ENCODE data around the gene ABTB2.

Gene ABTB2

DNA sequence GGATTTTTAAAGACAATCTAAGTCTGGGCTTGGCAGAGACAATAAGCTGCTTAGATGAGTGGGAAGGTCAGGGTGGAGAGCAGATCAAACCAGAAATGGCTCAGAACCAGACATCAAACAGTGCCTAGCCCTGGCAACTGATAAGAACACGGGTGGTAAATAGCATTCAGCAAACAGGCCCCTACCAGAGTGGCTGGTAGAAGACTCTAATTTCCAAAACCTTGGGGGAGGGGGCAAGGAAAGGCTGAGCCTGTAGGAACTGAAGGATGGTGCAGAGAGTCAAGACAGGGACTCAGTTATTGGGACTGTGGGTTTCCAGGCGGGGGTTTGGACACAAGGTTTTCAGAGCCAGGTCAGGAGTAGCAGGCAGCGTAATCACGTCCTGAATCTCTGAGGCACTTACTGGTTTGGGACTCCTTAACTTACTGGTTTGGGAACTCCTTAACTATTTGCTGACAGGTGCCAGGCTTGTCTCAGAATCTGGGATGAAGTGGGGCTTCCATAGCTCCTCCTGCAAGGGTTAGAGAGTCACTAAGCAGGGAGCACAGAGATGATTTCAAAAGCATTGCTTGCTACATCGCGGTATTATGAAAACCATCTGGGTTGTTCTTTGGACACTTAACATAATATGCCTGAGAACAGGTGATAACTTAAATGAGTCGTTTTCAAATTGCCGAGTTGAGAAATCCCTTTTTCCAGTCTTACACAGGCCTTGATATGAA, 5.7 kb upstream of the ABTB2 start:
- no peak for DNase-seq

DNA sequence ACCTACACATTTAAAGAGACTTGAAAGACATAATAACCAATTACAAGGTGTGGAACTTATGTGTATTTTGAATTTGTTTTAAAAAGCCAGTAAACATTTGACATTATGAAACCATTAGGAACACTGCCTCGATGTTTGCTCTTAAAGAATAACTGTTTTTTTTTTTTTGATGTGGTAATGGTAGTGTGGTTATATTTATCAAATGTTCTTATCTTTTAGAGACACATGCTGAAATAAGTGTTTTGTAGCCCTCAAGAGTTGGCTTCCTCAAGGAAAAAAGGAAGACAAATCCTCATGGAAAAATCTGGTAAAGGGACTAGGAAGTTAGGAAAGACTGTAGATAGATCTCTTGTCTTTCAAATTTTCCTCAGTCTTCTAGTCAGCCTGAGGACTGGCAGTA, 2.2 kb upstream of the ABTB2 start:
- DNase-seq: no peak

- DNase-seq: no peak
These were observed 1.7 kb upstream of the ABTB2 start for GRCh38 chr11:34359548-34359891.

DNA sequence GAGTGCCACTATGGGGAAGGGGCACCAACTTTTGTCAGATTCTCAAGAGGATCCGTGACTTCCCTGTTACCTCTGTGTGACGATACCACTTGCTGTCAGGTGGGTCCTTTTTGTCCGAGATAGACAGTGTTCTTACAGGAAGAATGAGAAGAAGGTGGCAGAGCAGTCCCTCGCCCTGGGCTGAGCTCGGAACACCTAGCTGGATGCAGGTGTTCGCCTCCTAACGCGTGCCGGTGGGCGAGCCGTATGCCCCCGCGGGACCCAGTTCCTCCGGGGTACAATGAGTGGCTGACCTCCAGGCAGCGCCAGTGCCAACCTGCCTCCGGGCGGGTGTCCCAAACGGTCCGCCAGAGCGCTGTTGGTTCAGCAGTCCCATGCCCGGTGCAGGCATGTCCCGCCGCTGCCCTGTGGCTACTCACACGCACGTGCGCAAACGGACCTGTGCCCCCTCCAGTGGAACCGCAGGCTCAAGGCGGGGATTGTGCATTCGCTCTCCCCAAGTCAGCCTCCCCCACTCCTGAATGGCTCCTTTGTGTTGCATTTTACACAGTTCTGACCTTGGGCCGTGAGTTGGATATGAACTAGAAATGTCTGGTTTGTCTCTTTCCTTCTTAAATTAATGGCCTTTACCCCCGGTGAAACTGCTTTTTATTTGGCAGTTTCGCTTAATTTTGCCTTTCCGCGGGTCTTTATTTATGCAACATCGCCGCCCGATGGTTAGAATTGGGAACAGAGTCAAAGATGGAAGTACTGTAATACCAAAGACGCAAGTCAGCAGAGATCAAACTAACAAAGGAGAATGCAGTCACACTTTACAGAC, 1.1 kb upstream of the ABTB2 start:
- DNase-seq: peak in 47 of 56 donors; percentile 19 to 87 (median 61)

- peak in 21 of 56 donors; percentile 12 to 73 (median 50) for DNase-seq
These were observed 483 bp upstream of the ABTB2 start for GRCh38 chr11:34358258-34358727.

DNA sequence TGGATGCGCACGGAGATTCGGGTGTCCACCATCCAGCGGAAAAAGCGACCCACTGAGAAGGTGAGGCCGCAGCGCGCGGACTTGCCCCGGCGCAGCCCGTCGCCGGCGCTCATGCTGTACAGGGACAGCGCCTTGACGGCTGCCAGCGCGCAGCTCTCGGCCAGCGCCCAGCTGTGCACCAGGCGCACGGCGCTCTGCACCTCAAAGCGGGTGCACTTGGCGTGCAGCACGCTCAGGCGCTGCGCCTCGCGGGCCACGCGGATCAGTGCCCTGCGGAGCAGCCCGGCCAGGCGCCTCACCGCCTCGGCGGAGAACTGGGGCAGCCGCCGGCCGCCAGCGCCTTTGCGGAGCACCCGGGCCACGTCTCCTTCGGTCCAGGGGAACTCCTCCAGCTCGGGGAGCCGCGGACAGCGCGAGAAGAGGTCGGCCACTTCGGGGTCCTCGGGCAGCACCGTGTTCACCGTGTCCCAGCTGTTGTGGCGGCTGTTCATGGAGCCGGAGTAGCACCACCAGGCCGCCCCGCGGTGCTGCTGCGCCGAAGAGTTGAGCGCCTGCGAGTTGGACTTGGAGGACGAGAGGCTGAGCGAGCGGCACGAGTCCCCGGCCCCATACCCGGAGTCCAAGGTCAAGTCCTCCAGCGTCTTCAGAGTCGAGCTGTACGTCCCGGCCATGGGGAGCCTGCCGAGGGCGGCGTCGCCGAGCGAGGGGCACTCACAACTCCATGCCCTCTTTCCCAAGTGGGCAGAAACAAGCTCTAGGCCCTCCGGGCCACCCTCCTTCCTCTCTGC, 703 bp downstream of the ABTB2 start:
- peak in 24 of 56 donors; percentile 13 to 67 (median 42) for DNase-seq

DNA sequence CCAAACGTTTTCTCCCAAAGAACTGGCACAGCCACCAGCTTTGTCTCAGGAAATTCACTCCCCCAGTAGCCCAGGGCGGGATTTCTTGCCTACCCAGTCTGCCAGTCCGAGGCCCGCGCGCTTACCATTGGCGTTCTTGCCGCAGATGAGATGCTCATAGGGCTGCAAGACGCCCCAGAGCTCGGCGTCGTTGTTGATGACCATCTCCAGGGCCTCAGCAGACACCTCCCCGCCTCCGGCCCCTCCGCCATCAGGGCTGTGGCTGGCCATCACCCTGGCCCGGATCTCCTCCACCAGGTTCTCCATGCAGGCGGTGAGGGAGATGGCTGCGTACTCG, 1.3 kb downstream of the ABTB2 start:
- peak in 16 of 56 donors; percentile 5 to 49 (median 34) for DNase-seq

GRCh38 chr11:34356130-34356529, 1.7 kb downstream of the ABTB2 start:
- no peak for DNase-seq

DNA sequence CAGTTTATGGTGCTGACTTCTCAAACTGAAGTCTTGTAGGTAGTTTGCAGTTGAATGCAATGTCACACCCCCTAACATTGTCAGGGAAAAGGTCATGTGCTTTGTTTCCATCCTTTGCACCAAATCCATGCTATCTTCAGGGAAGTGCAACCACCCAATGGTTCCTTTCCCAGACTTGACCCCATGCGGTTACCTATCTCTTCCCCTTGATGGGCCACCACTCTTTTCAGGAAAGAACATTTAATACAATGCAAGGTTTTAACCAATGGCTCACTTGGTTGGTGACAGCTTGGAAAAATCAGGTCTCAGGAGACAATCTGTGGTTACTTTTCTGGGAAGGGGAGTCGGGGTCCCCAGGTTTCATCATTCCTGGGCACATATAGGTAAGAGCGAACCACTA, 2.1 kb downstream of the ABTB2 start:
- no peak for DNase-seq

- no peak for DNase-seq
These were observed 3.0 kb downstream of the ABTB2 start for GRCh38 chr11:34354782-34355181.

GRCh38 chr11:34353881-34354280, 3.9 kb downstream of the ABTB2 start:
- DNase-seq: no peak

DNA sequence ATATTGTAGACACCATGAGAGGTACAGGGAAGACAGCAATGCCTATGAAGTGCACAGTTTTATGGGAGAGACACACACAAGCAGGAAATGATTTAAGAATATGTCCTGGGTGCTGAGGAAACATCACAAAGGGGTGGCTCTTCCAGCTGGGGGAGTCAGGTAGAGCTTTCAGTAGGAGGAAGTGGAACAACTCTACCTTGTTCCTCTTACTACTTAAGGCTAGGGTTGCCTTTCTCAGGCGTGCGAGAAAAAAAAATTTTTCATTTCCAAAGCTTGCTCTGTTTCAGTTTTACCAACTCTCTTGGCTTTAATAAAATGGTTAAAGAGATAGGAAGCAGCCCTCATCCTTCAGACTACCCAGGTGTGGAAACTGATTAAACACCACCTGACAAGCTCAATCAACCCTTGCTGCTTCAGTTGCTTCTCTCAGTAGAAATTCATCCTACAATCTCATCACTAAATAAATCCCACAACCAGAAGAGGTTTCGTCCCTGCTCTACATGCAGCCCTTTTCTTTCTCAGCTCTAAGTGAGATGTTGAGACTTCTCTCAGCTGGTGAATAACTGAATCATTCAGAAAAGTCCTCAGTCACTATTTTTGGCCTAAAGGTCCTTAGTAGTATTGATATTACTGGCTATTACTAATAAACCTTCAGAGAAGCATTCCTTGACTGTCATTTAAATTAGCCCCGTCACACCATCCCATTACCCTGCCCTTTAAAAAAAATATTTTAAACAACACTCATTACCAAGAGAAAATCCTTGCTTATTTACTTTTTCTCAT, 5.9 kb downstream of the ABTB2 start:
- no peak for DNase-seq

DNA sequence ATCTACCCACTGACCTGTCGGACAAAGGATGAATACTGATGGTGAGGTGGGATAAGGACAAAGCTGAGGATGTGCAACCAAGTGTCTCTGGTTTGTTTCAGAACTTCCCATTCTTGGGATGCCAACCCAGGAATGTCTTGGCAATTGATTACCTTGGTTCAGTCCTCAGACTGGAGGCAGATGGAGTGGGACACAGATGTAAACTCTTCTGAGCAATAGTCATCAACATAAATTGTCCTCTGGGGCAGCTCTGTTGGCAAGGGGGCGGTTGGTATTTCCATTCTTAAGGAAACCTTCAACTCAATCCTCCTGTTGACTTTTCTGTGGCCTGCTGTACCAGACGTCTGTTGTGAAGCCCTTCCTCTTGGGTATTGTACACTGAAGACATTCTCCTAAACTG, 6.8 kb downstream of the ABTB2 start:
- no peak for DNase-seq

DNA sequence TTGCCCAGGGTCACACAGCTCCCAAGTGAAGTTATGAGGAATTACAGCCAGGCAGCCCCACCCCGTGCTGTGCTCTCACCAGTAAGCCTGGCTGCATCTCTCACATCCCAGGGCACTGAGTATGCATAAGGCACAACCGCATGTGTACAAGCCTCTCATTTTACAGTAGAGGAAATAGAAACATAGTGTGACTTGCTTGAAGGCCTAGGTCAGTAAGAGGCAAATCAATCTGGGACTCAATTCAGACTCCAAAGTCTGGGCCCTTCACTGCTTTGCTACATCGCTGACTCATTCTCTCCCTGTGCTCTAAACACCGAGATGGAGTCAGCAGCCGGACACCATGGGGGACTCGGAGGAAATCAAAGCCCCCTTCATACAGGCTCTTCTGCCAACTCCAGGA, 7.9 kb downstream of the ABTB2 start:
- no peak for DNase-seq

- DNase-seq: no peak
These were observed 8.9 kb downstream of the ABTB2 start for GRCh38 chr11:34348919-34349318.

GRCh38 chr11:34348096-34348495, 9.7 kb downstream of the ABTB2 start:
- DNase-seq: no peak

DNA sequence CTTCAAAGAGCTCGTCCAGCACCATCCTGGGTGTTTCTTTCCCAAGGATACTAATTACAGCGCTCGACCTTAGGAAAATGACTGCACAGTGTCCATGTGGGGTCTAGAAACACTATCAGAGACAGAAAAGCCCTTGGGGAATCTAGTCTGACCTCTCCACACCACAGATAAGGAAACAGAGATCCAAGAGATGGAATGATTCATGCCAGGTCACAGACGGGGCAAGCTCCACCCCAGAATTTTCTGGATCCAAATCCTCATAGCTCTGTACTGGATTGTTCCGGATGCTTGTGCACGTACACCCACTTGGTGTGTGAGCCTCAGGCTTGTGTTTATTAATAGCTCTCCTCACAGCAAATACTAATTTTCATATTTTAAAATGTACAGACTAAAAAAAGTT, 11.3 kb downstream of the ABTB2 start:
- DNase-seq: peak in 6 of 56 donors; percentile 2 to 40 (median 25)

DNA sequence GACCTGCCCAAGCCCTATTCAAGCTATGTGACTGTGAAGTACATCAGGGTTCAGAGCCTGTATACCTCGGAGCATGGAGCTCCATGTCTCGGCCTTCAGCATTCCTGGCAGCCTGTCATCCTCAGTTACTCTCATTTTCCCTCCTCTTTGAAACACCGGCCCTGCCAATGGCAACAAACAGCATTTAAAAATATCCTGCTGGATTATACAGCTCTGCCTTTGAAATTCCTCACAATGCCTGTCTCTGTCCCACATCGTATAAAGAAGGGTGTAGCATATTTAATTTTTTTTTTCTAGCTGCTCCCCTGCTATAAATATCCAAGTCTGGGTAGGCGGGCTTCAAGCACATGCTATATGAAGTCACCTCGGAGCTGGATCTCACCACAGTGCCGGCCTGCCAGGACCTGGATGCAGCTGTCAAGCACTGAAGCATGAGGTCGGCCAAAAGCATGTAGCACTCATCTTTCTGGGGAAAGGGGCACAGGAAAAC, 11.8 kb downstream of the ABTB2 start:
- peak in 12 of 56 donors; percentile 4 to 58 (median 38) for DNase-seq

GRCh38 chr11:34345540-34345876, 12.3 kb downstream of the ABTB2 start:
- no peak for DNase-seq

- peak in 4 of 56 donors; percentile 6 to 51 (median 14) for DNase-seq
These were observed 12.9 kb downstream of the ABTB2 start for GRCh38 chr11:34344768-34345539.

All from amygdala (tissue), 56 donors.